WTC11 (cell line): Measurements from ENCODE around the gene SCYGR7. TPM values are rescaled to one million over a fixed set of nuclear protein-coding genes. Genes with fewer than 3 reads are reported as not detected.

Source experiments
- ATAC-seq: fragments of 200-7000 bp; cut with Tn5 transposase; 2 replicates; pipeline ENCODE4 v1.10.0; 2021; ENCODE audit warnings: mild to moderate bottlenecking, moderate library complexity
- CTCF ChIA-PET: fragments of 300-600 bp; sonication (Branson Sonifier 250); formaldehyde crosslinking; loops from one replicate; lab custom pipeline; 2021; ENCODE audit warnings: antibody characterized with exemption; lab: Charles Lee
- POLR2A ChIA-PET: fragments of 350-600 bp; sonication (Branson Sonifier 250); formaldehyde crosslinking; loops from one replicate; lab custom pipeline; 2021; ENCODE audit warnings: antibody characterized with exemption; lab: Charles Lee
- DNase-seq: peaks from one replicate; pipeline ENCODE4 v3.0.0; 2021; ENCODE audit warnings: low spot score
- H3K27ac Mint-ChIP-seq: 2 replicates; pipeline ENCODE4 v1.8.0; 2021; ENCODE audit warnings: mixed read lengths
- H3K27me3 Mint-ChIP-seq: 2 replicates; pipeline ENCODE4 v1.8.0; 2021; ENCODE audit warnings: low read depth, mild to moderate bottlenecking, moderate library complexity, mixed read lengths
- H3K36me3 Mint-ChIP-seq: 2 replicates; pipeline ENCODE4 v1.8.0; 2021; ENCODE audit warnings: mixed read lengths
- H3K4me1 Mint-ChIP-seq: 2 replicates; pipeline ENCODE4 v1.8.0; 2022; ENCODE audit warnings: mixed read lengths
- H3K4me3 Mint-ChIP-seq: 2 replicates; pipeline ENCODE4 v1.8.0; 2021; ENCODE audit warnings: mild to moderate bottlenecking, moderate library complexity, mixed read lengths
- H3K9me3 Mint-ChIP-seq: 2 replicates; pipeline ENCODE4 v1.8.0; 2021; ENCODE audit warnings: mixed read lengths
- ATF1 ChIP-seq: sonication (generic); formaldehyde crosslinking; IDR thresholded peaks from 2 replicates; pipeline ENCODE4 v1.8.1; 2023; ENCODE audit warnings: mild to moderate bottlenecking, moderate library complexity, missing genetic modification reagents
- CBFB ChIP-seq: sonication (generic); formaldehyde crosslinking; IDR thresholded peaks from 2 replicates; pipeline ENCODE4 v1.8.1; 2022; ENCODE audit warnings: mild to moderate bottlenecking, low read depth, missing genetic modification reagents
- ESRRA ChIP-seq: sonication (generic); formaldehyde crosslinking; IDR thresholded peaks from 2 replicates; pipeline ENCODE4 v1.8.1; 2022; ENCODE audit warnings: mild to moderate bottlenecking, missing genetic modification reagents, borderline replicate concordance
- FOXJ3 ChIP-seq: sonication (generic); formaldehyde crosslinking; IDR thresholded peaks from 2 replicates; pipeline ENCODE4 v1.9.0; 2021; ENCODE audit warnings: missing genetic modification reagents, mild to moderate bottlenecking, borderline replicate concordance
- GRHL2 ChIP-seq: fragments of 250-450 bp; sonication (Bioruptor Pico); IDR thresholded peaks from 2 replicates; pipeline ENCODE4 v1.8.0; 2022; ENCODE audit warnings: mild to moderate bottlenecking, moderate library complexity; ENCODE audit not compliant: insufficient replicate concordance, severe bottlenecking
- GTF2I ChIP-seq: fragments of 250-450 bp; sonication (Bioruptor Pico); conservative IDR thresholded peaks from 2 replicates; pipeline ENCODE4 v1.4.0; 2021; ENCODE audit warnings: mild to moderate bottlenecking
- NFE2L1 ChIP-seq: sonication (generic); formaldehyde crosslinking; IDR thresholded peaks from 2 replicates; pipeline ENCODE4 v1.8.1; 2023; ENCODE audit warnings: missing genetic modification reagents
- NR1H2 ChIP-seq: sonication (generic); formaldehyde crosslinking; IDR thresholded peaks from 2 replicates; pipeline ENCODE4 v1.9.0; 2021; ENCODE audit warnings: mild to moderate bottlenecking, moderate library complexity, missing genetic modification reagents
- NR3C1 ChIP-seq: sonication (generic); formaldehyde crosslinking; conservative IDR thresholded peaks from 2 replicates; pipeline ENCODE4 v1.8.1; 2023; ENCODE audit warnings: low read depth, mild to moderate bottlenecking, missing genetic modification reagents
- TCF7 ChIP-seq: sonication (generic); formaldehyde crosslinking; IDR thresholded peaks from 2 replicates; pipeline ENCODE4 v1.8.0; 2022; ENCODE audit warnings: mild to moderate bottlenecking, low read depth, missing genetic modification reagents, moderate library complexity
- total RNA-seq: library from RNA; stranded (reverse); gene quantifications from 3 replicates; pipeline ENCODE4 v1.2.3, GENCODE V29; 2021
- TF ChIP-seq, protein P1 (sequence below): sonication (generic); formaldehyde crosslinking; IDR thresholded peaks from 2 replicates; pipeline ENCODE4 v1.8.1; 2022; ENCODE audit warnings: low read depth, missing genetic modification reagents, borderline replicate concordance
- TF ChIP-seq, protein P2 (sequence below): sonication (generic); formaldehyde crosslinking; IDR thresholded peaks from 2 replicates; pipeline ENCODE4 v1.8.0; 2023; ENCODE audit warnings: mild to moderate bottlenecking, missing genetic modification reagents
- TF ChIP-seq, protein P3 (sequence below): sonication (generic); formaldehyde crosslinking; IDR thresholded peaks from 2 replicates; pipeline ENCODE4 v1.8.1; 2023; ENCODE audit warnings: mild to moderate bottlenecking, moderate library complexity, missing genetic modification reagents
- TF ChIP-seq, protein P4 (sequence below): sonication (generic); formaldehyde crosslinking; IDR thresholded peaks from 2 replicates; pipeline ENCODE4 v1.8.0; 2022; ENCODE audit warnings: mild to moderate bottlenecking, missing genetic modification reagents
- TF ChIP-seq, protein P5 (sequence below): fragments of 250-450 bp; sonication (Bioruptor Pico); IDR thresholded peaks from 2 replicates; pipeline ENCODE4 v1.9.0; 2021; ENCODE audit warnings: mild to moderate bottlenecking, borderline replicate concordance
- TF ChIP-seq, protein P6 (sequence below): sonication (generic); formaldehyde crosslinking; IDR thresholded peaks from 2 replicates; pipeline ENCODE4 v1.8.1; 2023; ENCODE audit warnings: mild to moderate bottlenecking, missing genetic modification reagents
- TF ChIP-seq, protein P7 (sequence below): fragments of 250-450 bp; sonication (Bioruptor Pico); IDR thresholded peaks from 2 replicates; pipeline ENCODE4 v2.1.2; 2022; ENCODE audit warnings: mild to moderate bottlenecking, moderate library complexity
- TF ChIP-seq, protein P8 (sequence below): sonication (generic); formaldehyde crosslinking; IDR thresholded peaks from 2 replicates; pipeline ENCODE4 v1.8.1; 2022; ENCODE audit warnings: mild to moderate bottlenecking, missing genetic modification reagents, moderate library complexity, borderline replicate concordance

The SCYGR7 gene
- total RNA-seq, 1 experiment from 2014 or later: not detected

DNA sequence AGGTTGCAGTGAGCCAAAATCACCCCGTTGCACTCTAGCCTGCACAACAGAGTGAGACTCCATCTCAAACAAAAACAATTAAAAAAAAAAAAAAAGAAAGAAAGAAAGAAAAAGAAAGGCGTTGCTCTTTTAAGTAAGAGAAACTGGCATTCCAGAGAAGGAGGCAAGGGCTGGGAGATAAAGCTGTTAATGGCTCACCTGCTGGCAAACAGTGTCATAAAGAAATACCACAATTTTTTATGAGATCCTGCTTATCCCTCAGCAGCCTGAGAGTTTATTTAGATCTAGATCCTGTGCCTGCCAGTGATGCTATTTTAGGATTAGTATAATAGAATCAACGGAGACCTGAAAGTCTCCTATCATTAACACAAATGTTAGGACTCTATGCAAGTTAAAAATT lies 26.6 kb upstream of the SCYGR7 start:
- ATAC-seq (no peak), DNase-seq (no peak)
- 0 out of 2 replicates have a peak, but pooled peaks cover 10% of the 10 kb centered on the region for H3K9me3 Mint-ChIP-seq
- ChIA-PET CTCF (interaction anchor here (0.6 kb wide), 1 partner anchor 254 kb away, joined by 3 read pairs; no protein-coding TSS in a partner anchor), POLR2A (interaction anchor here (0.7 kb wide), 1 partner anchor 148 kb away, joined by 3 read pairs; no protein-coding TSS in a partner anchor)
- H3K27me3 Mint-ChIP-seq: no peaks in the 10 kb centered on the region
- H3K4me3 Mint-ChIP-seq: no peak overlapping the region
- no peak overlapping the region for H3K27ac Mint-ChIP-seq
- 0 out of 2 replicates have a peak, but pooled peaks cover 3% of the 10 kb centered on the region for H3K4me1 Mint-ChIP-seq
- peaks cover 23% of the 10 kb centered on the region for H3K36me3 Mint-ChIP-seq
- TF ChIP-seq ATF1 (CRISPR knock-in tag) (no peak), NFE2L1 (CRISPR knock-in tag) (no peak), NR1H2 (no peak), FOXJ3 (no peak), GTF2I (CRISPR knock-in tag) (no peak), GRHL2 (CRISPR knock-in tag) (no peak), TCF7 (CRISPR knock-in tag) (no peak), CBFB (no peak), ESRRA (no peak), NR3C1 (CRISPR knock-in tag) (no peak)
- TF ChIP-seq, protein P1, sequence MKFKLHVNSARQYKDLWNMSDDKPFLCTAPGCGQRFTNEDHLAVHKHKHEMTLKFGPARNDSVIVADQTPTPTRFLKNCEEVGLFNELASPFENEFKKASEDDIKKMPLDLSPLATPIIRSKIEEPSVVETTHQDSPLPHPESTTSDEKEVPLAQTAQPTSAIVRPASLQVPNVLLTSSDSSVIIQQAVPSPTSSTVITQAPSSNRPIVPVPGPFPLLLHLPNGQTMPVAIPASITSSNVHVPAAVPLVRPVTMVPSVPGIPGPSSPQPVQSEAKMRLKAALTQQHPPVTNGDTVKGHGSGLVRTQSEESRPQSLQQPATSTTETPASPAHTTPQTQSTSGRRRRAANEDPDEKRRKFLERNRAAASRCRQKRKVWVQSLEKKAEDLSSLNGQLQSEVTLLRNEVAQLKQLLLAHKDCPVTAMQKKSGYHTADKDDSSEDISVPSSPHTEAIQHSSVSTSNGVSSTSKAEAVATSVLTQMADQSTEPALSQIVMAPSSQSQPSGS (CRISPR knock-in tag): no peak
- TF ChIP-seq, protein P2, sequence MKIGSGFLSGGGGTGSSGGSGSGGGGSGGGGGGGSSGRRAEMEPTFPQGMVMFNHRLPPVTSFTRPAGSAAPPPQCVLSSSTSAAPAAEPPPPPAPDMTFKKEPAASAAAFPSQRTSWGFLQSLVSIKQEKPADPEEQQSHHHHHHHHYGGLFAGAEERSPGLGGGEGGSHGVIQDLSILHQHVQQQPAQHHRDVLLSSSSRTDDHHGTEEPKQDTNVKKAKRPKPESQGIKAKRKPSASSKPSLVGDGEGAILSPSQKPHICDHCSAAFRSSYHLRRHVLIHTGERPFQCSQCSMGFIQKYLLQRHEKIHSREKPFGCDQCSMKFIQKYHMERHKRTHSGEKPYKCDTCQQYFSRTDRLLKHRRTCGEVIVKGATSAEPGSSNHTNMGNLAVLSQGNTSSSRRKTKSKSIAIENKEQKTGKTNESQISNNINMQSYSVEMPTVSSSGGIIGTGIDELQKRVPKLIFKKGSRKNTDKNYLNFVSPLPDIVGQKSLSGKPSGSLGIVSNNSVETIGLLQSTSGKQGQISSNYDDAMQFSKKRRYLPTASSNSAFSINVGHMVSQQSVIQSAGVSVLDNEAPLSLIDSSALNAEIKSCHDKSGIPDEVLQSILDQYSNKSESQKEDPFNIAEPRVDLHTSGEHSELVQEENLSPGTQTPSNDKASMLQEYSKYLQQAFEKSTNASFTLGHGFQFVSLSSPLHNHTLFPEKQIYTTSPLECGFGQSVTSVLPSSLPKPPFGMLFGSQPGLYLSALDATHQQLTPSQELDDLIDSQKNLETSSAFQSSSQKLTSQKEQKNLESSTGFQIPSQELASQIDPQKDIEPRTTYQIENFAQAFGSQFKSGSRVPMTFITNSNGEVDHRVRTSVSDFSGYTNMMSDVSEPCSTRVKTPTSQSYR (CRISPR knock-in tag): no peak
- TF ChIP-seq, protein P3, sequence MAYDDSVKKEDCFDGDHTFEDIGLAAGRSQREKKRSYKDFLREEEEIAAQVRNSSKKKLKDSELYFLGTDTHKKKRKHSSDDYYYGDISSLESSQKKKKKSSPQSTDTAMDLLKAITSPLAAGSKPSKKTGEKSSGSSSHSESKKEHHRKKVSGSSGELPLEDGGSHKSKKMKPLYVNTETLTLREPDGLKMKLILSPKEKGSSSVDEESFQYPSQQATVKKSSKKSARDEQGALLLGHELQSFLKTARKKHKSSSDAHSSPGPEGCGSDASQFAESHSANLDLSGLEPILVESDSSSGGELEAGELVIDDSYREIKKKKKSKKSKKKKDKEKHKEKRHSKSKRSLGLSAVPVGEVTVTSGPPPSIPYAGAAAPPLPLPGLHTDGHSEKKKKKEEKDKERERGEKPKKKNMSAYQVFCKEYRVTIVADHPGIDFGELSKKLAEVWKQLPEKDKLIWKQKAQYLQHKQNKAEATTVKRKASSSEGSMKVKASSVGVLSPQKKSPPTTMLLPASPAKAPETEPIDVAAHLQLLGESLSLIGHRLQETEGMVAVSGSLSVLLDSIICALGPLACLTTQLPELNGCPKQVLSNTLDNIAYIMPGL (CRISPR knock-in tag): no peak
- TF ChIP-seq, protein P4, sequence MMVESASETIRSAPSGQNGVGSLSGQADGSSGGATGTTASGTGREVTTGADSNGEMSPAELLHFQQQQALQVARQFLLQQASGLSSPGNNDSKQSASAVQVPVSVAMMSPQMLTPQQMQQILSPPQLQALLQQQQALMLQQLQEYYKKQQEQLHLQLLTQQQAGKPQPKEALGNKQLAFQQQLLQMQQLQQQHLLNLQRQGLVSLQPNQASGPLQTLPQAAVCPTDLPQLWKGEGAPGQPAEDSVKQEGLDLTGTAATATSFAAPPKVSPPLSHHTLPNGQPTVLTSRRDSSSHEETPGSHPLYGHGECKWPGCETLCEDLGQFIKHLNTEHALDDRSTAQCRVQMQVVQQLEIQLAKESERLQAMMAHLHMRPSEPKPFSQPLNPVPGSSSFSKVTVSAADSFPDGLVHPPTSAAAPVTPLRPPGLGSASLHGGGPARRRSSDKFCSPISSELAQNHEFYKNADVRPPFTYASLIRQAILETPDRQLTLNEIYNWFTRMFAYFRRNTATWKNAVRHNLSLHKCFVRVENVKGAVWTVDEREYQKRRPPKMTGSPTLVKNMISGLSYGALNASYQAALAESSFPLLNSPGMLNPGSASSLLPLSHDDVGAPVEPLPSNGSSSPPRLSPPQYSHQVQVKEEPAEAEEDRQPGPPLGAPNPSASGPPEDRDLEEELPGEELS (CRISPR knock-in tag): no peak
- TF ChIP-seq, protein P5, sequence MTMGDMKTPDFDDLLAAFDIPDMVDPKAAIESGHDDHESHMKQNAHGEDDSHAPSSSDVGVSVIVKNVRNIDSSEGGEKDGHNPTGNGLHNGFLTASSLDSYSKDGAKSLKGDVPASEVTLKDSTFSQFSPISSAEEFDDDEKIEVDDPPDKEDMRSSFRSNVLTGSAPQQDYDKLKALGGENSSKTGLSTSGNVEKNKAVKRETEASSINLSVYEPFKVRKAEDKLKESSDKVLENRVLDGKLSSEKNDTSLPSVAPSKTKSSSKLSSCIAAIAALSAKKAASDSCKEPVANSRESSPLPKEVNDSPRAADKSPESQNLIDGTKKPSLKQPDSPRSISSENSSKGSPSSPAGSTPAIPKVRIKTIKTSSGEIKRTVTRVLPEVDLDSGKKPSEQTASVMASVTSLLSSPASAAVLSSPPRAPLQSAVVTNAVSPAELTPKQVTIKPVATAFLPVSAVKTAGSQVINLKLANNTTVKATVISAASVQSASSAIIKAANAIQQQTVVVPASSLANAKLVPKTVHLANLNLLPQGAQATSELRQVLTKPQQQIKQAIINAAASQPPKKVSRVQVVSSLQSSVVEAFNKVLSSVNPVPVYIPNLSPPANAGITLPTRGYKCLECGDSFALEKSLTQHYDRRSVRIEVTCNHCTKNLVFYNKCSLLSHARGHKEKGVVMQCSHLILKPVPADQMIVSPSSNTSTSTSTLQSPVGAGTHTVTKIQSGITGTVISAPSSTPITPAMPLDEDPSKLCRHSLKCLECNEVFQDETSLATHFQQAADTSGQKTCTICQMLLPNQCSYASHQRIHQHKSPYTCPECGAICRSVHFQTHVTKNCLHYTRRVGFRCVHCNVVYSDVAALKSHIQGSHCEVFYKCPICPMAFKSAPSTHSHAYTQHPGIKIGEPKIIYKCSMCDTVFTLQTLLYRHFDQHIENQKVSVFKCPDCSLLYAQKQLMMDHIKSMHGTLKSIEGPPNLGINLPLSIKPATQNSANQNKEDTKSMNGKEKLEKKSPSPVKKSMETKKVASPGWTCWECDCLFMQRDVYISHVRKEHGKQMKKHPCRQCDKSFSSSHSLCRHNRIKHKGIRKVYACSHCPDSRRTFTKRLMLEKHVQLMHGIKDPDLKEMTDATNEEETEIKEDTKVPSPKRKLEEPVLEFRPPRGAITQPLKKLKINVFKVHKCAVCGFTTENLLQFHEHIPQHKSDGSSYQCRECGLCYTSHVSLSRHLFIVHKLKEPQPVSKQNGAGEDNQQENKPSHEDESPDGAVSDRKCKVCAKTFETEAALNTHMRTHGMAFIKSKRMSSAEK (CRISPR knock-in tag): no peak
- TF ChIP-seq, protein P6, sequence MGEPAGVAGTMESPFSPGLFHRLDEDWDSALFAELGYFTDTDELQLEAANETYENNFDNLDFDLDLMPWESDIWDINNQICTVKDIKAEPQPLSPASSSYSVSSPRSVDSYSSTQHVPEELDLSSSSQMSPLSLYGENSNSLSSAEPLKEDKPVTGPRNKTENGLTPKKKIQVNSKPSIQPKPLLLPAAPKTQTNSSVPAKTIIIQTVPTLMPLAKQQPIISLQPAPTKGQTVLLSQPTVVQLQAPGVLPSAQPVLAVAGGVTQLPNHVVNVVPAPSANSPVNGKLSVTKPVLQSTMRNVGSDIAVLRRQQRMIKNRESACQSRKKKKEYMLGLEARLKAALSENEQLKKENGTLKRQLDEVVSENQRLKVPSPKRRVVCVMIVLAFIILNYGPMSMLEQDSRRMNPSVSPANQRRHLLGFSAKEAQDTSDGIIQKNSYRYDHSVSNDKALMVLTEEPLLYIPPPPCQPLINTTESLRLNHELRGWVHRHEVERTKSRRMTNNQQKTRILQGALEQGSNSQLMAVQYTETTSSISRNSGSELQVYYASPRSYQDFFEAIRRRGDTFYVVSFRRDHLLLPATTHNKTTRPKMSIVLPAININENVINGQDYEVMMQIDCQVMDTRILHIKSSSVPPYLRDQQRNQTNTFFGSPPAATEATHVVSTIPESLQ (CRISPR knock-in tag): no peak
- TF ChIP-seq, protein P7, sequence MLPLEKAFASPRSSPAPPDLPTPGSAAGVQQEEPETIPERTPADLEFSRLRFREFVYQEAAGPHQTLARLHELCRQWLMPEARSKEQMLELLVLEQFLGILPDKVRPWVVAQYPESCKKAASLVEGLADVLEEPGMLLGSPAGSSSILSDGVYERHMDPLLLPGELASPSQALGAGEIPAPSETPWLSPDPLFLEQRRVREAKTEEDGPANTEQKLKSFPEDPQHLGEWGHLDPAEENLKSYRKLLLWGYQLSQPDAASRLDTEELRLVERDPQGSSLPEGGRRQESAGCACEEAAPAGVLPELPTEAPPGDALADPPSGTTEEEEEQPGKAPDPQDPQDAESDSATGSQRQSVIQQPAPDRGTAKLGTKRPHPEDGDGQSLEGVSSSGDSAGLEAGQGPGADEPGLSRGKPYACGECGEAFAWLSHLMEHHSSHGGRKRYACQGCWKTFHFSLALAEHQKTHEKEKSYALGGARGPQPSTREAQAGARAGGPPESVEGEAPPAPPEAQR: no peak
- TF ChIP-seq, protein P8, sequence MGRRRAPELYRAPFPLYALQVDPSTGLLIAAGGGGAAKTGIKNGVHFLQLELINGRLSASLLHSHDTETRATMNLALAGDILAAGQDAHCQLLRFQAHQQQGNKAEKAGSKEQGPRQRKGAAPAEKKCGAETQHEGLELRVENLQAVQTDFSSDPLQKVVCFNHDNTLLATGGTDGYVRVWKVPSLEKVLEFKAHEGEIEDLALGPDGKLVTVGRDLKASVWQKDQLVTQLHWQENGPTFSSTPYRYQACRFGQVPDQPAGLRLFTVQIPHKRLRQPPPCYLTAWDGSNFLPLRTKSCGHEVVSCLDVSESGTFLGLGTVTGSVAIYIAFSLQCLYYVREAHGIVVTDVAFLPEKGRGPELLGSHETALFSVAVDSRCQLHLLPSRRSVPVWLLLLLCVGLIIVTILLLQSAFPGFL (CRISPR knock-in tag): no peak
